HEK293 (cell line): Measurements from ENCODE around the gene CAD.

Experiments used
- ZBTB7A ChIP-seq: fragments of 450-650 bp; formaldehyde crosslinking; IDR thresholded peaks from 2 replicates; pipeline ENCODE4 v1.5.1; 2016; ENCODE audit warnings: low read depth, missing biosample characterization, missing genetic modification characterization
- ZFP3 ChIP-seq: fragments of 450-650 bp; formaldehyde crosslinking; IDR thresholded peaks from 2 replicates; pipeline ENCODE4 v1.5.1; 2016; ENCODE audit warnings: low read depth, missing biosample characterization, missing genetic modification characterization
- TF ChIP-seq, protein P1 (sequence below): fragments of 450-650 bp; formaldehyde crosslinking; IDR thresholded peaks from 2 replicates; pipeline ENCODE4 v1.5.1; 2016; ENCODE audit warnings: missing biosample characterization, missing genetic modification characterization
- TF ChIP-seq, protein P2 (sequence below): fragments of 450-650 bp; formaldehyde crosslinking; IDR thresholded peaks from 2 replicates; pipeline ENCODE4 v1.5.1; 2016; ENCODE audit warnings: missing biosample characterization, missing genetic modification characterization, low read depth

DNA sequence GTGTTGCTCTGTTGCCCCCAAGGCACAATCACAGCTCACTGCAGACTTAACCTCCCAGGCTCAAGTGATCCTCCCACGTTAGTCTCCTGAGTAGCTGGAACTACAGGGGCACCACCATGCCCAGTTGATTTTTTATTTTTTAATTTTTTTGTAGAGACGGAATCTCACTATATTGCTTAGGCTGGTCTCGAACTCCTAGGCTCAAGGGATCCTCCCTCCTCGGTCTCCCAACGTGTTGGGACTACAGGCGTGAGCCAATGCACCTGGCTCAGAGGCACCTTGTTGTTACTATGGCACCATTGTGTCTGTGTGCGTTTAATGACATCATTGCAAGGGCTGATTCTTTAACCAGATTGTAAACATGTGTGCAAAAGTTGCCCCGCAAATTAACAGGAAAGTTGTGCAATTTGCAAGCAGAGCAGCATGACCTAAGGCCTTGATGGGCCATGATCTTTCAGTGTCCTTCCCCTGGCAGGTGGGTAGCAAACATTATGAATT is 45.8 kb upstream of the CAD start:
- TF ChIP-seq, protein P1, sequence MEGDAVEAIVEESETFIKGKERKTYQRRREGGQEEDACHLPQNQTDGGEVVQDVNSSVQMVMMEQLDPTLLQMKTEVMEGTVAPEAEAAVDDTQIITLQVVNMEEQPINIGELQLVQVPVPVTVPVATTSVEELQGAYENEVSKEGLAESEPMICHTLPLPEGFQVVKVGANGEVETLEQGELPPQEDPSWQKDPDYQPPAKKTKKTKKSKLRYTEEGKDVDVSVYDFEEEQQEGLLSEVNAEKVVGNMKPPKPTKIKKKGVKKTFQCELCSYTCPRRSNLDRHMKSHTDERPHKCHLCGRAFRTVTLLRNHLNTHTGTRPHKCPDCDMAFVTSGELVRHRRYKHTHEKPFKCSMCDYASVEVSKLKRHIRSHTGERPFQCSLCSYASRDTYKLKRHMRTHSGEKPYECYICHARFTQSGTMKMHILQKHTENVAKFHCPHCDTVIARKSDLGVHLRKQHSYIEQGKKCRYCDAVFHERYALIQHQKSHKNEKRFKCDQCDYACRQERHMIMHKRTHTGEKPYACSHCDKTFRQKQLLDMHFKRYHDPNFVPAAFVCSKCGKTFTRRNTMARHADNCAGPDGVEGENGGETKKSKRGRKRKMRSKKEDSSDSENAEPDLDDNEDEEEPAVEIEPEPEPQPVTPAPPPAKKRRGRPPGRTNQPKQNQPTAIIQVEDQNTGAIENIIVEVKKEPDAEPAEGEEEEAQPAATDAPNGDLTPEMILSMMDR (tag by site-specific recombination), result no peak
- TF ChIP-seq ZFP3 (tag by site-specific recombination), result no peak
- TF ChIP-seq ZBTB7A (tag by site-specific recombination), result no peak
- TF ChIP-seq, protein P2, sequence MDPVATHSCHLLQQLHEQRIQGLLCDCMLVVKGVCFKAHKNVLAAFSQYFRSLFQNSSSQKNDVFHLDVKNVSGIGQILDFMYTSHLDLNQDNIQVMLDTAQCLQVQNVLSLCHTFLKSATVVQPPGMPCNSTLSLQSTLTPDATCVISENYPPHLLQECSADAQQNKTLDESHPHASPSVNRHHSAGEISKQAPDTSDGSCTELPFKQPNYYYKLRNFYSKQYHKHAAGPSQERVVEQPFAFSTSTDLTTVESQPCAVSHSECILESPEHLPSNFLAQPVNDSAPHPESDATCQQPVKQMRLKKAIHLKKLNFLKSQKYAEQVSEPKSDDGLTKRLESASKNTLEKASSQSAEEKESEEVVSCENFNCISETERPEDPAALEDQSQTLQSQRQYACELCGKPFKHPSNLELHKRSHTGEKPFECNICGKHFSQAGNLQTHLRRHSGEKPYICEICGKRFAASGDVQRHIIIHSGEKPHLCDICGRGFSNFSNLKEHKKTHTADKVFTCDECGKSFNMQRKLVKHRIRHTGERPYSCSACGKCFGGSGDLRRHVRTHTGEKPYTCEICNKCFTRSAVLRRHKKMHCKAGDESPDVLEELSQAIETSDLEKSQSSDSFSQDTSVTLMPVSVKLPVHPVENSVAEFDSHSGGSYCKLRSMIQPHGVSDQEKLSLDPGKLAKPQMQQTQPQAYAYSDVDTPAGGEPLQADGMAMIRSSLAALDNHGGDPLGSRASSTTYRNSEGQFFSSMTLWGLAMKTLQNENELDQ (tag by site-specific recombination), result no peak
